Measurements from ENCODE around the gene CLDN24. TPM values are rescaled to one million over a fixed set of nuclear protein-coding genes. Genes with fewer than 3 reads are reported as not detected.
A peak's percentile ranks its signal among the peaks of the same experiment; 100 is the strongest.
"Not testable (repeated sequence)": the region's sequence is repeated elsewhere in the genome, so short reads cannot be mapped to it uniquely, and the experiment has no call there.

CLDN24 gene
- total RNA-seq, 1 experiment from 2014 or later, result not detected

GRCh38 chr4:183347146-183347545 is 24.9 kb upstream of the CLDN24 start:
- no peak for DNase-seq (ENCODE audit: low read depth)

- no peak for DNase-seq (ENCODE audit: low read depth)
These were observed 23.0 kb upstream of the CLDN24 start for GRCh38 chr4:183345261-183345660.

- DNase-seq (ENCODE audit: low read depth), result no peak
These were observed 22.5 kb upstream of the CLDN24 start for GRCh38 chr4:183344523-183345255.

GRCh38 chr4:183343730-183344129 is 21.5 kb upstream of the CLDN24 start:
- no peak for DNase-seq (ENCODE audit: low read depth)

GRCh38 chr4:183342541-183343533 is 20.6 kb upstream of the CLDN24 start:
- no peak for DNase-seq (ENCODE audit: low read depth)

GRCh38 chr4:183337833-183338232 is 15.6 kb upstream of the CLDN24 start:
- DNase-seq (ENCODE audit: low read depth), result peak; percentile 67

GRCh38 chr4:183337349-183337748 is 15.1 kb upstream of the CLDN24 start:
- no peak for DNase-seq (ENCODE audit: low read depth)

- DNase-seq (ENCODE audit: low read depth), result peak; percentile 92
These were observed 13.2 kb upstream of the CLDN24 start for GRCh38 chr4:183335369-183335940.

GRCh38 chr4:183333983-183334382 is 11.8 kb upstream of the CLDN24 start:
- DNase-seq (ENCODE audit: low read depth), result peak; percentile 68

- DNase-seq (ENCODE audit: low read depth), result no peak
These were observed 11.0 kb upstream of the CLDN24 start for GRCh38 chr4:183333202-183333601.

- DNase-seq (ENCODE audit: low read depth), result no peak
These were observed 10.2 kb upstream of the CLDN24 start for GRCh38 chr4:183332447-183332846.

GRCh38 chr4:183330841-183331240 is 8.6 kb upstream of the CLDN24 start:
- no peak for DNase-seq (ENCODE audit: low read depth)

- DNase-seq (ENCODE audit: low read depth), result no peak
These were observed 7.9 kb upstream of the CLDN24 start for GRCh38 chr4:183329954-183330742.

- no peak for DNase-seq (ENCODE audit: low read depth)
These were observed 7.0 kb upstream of the CLDN24 start for GRCh38 chr4:183329244-183329643.

GRCh38 chr4:183328832-183329231 is 6.6 kb upstream of the CLDN24 start:
- DNase-seq (ENCODE audit: low read depth), result no peak

GRCh38 chr4:183327827-183328226 is 5.6 kb upstream of the CLDN24 start:
- no peak for DNase-seq (ENCODE audit: low read depth)

- DNase-seq (ENCODE audit: low read depth), result peak; percentile 21
These were observed 4.6 kb upstream of the CLDN24 start for GRCh38 chr4:183326853-183327252.

- not testable (repeated sequence) for DNase-seq (ENCODE audit: low read depth)
These were observed 4.2 kb upstream of the CLDN24 start for GRCh38 chr4:183326387-183326786.

GRCh38 chr4:183324619-183325018 is 2.4 kb upstream of the CLDN24 start:
- no peak for DNase-seq (ENCODE audit: low read depth)

- DNase-seq (ENCODE audit: low read depth), result not testable (repeated sequence)
These were observed 1.8 kb upstream of the CLDN24 start for GRCh38 chr4:183324056-183324455.

GRCh38 chr4:183323295-183323694 is 1.1 kb upstream of the CLDN24 start:
- no peak for DNase-seq (ENCODE audit: low read depth)

- DNase-seq (ENCODE audit: low read depth), result no peak
These were observed 710 bp downstream of the CLDN24 start for GRCh38 chr4:183321516-183321915.

All from RPMI7951 (cell line).